Activated CD4-positive, alpha-beta T cell treated with anti-CD3 and anti-CD28 coated beads for 4 hours (primary cell): ENCODE data around the gene TMPRSS11E.
"Not testable (repeated sequence)": the region's sequence is repeated elsewhere in the genome, so short reads cannot be mapped to it uniquely, and the experiment has no call there.

Experiments used
- DNase-seq, 2 donors: peaks; one replicate each; pipeline ENCODE4 v3.0.0-alpha.2; 2020

The TMPRSS11E gene

GRCh38 chr4:68447201-68447600 lies at the start of gene TMPRSS11E:
Gene TMPRSS11E, plus strand, starts transcription at chr4:68447463. Its CDS starts 50 bp downstream, at chr4:68447513.
- DNase-seq, result no peak

- no peak for DNase-seq
These were observed 48.0 kb upstream of the TMPRSS11E start for GRCh38 chr4:68399306-68399705.

- no peak for DNase-seq
These were observed 46.0 kb upstream of the TMPRSS11E start for GRCh38 chr4:68401231-68401630.

GRCh38 chr4:68404153-68404552 lies 43.1 kb upstream of the TMPRSS11E start:
- DNase-seq, result no peak

- not testable (repeated sequence) for DNase-seq
These were observed 41.4 kb upstream of the TMPRSS11E start for GRCh38 chr4:68405718-68406478.

- DNase-seq, result no peak
These were observed 40.8 kb upstream of the TMPRSS11E start for GRCh38 chr4:68406479-68406859.

- not testable (repeated sequence) for DNase-seq
These were observed 40.0 kb upstream of the TMPRSS11E start for GRCh38 chr4:68407015-68407867.

GRCh38 chr4:68407868-68408190 lies 39.4 kb upstream of the TMPRSS11E start:
- no peak for DNase-seq

GRCh38 chr4:68410149-68410548 lies 37.1 kb upstream of the TMPRSS11E start:
- DNase-seq, result no peak

GRCh38 chr4:68410643-68411042 lies 36.6 kb upstream of the TMPRSS11E start:
- DNase-seq, result no peak

GRCh38 chr4:68412031-68412430 lies 35.2 kb upstream of the TMPRSS11E start:
- DNase-seq, result not testable (repeated sequence)

- DNase-seq, result no peak
These were observed 30.7 kb upstream of the TMPRSS11E start for GRCh38 chr4:68416591-68416990.

- no peak for DNase-seq
These were observed 20.7 kb upstream of the TMPRSS11E start for GRCh38 chr4:68426516-68426915.

- DNase-seq, result no peak
These were observed 16.9 kb upstream of the TMPRSS11E start for GRCh38 chr4:68430337-68430736.

GRCh38 chr4:68432320-68432719 lies 14.9 kb upstream of the TMPRSS11E start:
- no peak for DNase-seq

GRCh38 chr4:68433582-68433981 lies 13.7 kb upstream of the TMPRSS11E start:
- no peak for DNase-seq

- no peak for DNase-seq
These were observed 13.0 kb upstream of the TMPRSS11E start for GRCh38 chr4:68434277-68434676.

- no peak for DNase-seq
These were observed 12.4 kb upstream of the TMPRSS11E start for GRCh38 chr4:68434836-68435235.

- DNase-seq, result no peak
These were observed 2.2 kb upstream of the TMPRSS11E start for GRCh38 chr4:68445111-68445510.

- DNase-seq, result no peak
These were observed 4.3 kb downstream of the TMPRSS11E start for GRCh38 chr4:68451246-68452211.

- DNase-seq, result no peak
These were observed 12.8 kb downstream of the TMPRSS11E start for GRCh38 chr4:68460085-68460484.

- no peak for DNase-seq
These were observed 14.5 kb downstream of the TMPRSS11E start for GRCh38 chr4:68461790-68462189.

- DNase-seq, result no peak
These were observed 15.4 kb downstream of the TMPRSS11E start for GRCh38 chr4:68462691-68463090.
